ENCODE data around the gene MAP3K21. TPM values are rescaled to one million over a fixed set of nuclear protein-coding genes. Genes with fewer than 3 reads are reported as not detected.

MAP3K21 gene
- total and polyA plus RNA-seq, 2 of the 4 experiments (the other 2 are of a cell fraction): 0.15 to 0.18 TPM

DNA sequence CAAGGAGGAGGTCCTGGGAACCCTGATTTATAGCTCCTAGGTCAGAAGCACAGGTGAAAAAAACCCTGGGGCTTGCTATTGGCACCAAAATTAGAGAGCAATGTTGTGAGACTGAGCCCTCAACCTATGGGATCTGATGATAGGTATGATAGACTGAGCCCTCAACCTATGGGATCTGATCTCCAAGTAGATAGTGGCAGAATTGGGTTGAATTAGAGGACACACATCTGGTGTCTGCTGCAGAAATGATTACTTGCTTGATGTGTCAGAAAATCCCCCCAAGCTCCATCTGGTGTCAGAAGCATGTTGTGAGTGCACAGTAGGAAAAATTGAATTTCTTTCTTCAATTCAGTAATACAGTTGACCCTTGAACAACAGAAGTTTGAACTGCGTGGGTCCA is 62.4 kb downstream of the MAP3K21 start:
- dilution Hi-C loops (cut with HindIII; ENCODE audit: low sequenced_read_pairs, unreplicated experiment) (no loop called here), intact Hi-C loops (cut with micrococcal nuclease) (no loop called here), in situ Hi-C loops (cut with MboI; ENCODE audit: low sequenced_read_pairs) (loop anchor here (10.0 kb wide), 1 partner anchor 675 kb away; no protein-coding TSS in a partner anchor)
- Histone ChIP-seq H3K27ac (ENCODE audit: insufficient read depth, low read length) (no peak overlapping the region), H2AFZ (replicated peaks; ENCODE audit: low read length, poor library complexity) (no peak overlapping the region), H3K4me3 (ENCODE audit: insufficient read depth, low read depth, low read length) (no peak overlapping the region), H4K8ac (ENCODE audit: low read depth in 2 of 2, low read length in 2 of 2) (no peak overlapping the region), H3K14ac (replicated peaks; ENCODE audit: low read depth, low read length) (no peak overlapping the region), H2AK5ac (ENCODE audit: low read depth, low read length) (no peak overlapping the region), H3K9ac (ENCODE audit: low read depth, low read length) (no peak overlapping the region), H2BK5ac (ENCODE audit: low read depth, low read length, poor library complexity, severe bottlenecking) (no peak overlapping the region), H4K91ac (ENCODE audit: insufficient read depth, low read depth, low read length) (no peak overlapping the region), H3K9me1 (ENCODE audit: insufficient read depth, low read length) (no peaks in the 10 kb centered on the region), H2BK15ac (ENCODE audit: low read depth, low read length) (no peak overlapping the region), H4K5ac (ENCODE audit: low read depth, low read length) (no peak overlapping the region), H3K27me3 (ENCODE audit: control insufficient read depth, insufficient read depth, low read length) (no peaks in the 10 kb centered on the region; the same call in 1 of the 2 replicates), H2BK120ac (ENCODE audit: low read depth, low read length) (no peak overlapping the region), H3K56ac (ENCODE audit: extremely low read depth, insufficient read depth, low read length) (no peak overlapping the region), H3K18ac (ENCODE audit: low read depth, low read length) (no peak overlapping the region), H3K4me1 (ENCODE audit: control insufficient read depth, insufficient read depth, low read length) (no peaks in the 10 kb centered on the region), H2AK9ac (replicated peaks; ENCODE audit: low read depth, low read length, poor library complexity) (no peak overlapping the region), H3K36me3 (ENCODE audit: control insufficient read depth, insufficient read depth, low read length) (no peaks in the 10 kb centered on the region), H3K23ac (ENCODE audit: low read depth, low read length) (no peak overlapping the region), H3K79me1 (ENCODE audit: low read depth in 1 of 2, low read length in 2 of 2) (no peaks in the 10 kb centered on the region), H3K4me2 (ENCODE audit: low read depth, low read length) (no peak overlapping the region), H3K4ac (ENCODE audit: low read depth, low read length) (no peak overlapping the region), H3K9me3 (ENCODE audit: control insufficient read depth, insufficient read depth, low read length) (no peaks in the 10 kb centered on the region), H4K20me1 (ENCODE audit: insufficient read depth, low read length) (no peaks in the 10 kb centered on the region), H2BK20ac (ENCODE audit: low read depth, low read length) (no peak overlapping the region)
- no TSS peak for BruUV-seq (replicated peaks)
- ChIA-PET POLR2A (ENCODE audit: unreplicated experiment) (no interaction called here), CTCF (no interaction called here)
- no peak for TF ChIP-seq SMC3 (IDR thresholded peaks at IDR 0.05; ENCODE audit: low read depth, low read length)
- TF ChIP-seq RAD21 (IDR thresholded peaks at IDR 0.05; ENCODE audit: low read length): no peak
- TF ChIP-seq MAFK (IDR thresholded peaks at IDR 0.05; ENCODE audit: low read depth, low read length): no peak
- TF ChIP-seq CHD1 (IDR thresholded peaks at IDR 0.05; ENCODE audit: low read depth, low read length): no peak
- TF ChIP-seq POLR2A (IDR thresholded peaks at IDR 0.05; ENCODE audit: low read depth, low read length): no peak
- TF ChIP-seq FOS (IDR thresholded peaks at IDR 0.05; ENCODE audit: low read depth, low read length): no peak
- TF ChIP-seq USF2 (IDR thresholded peaks at IDR 0.05; ENCODE audit: low read depth, low read length): no peak
- TF ChIP-seq NFE2L2 (IDR thresholded peaks at IDR 0.05; ENCODE audit: low read depth, low read length): no peak
- TF ChIP-seq MAZ (IDR thresholded peaks at IDR 0.05; ENCODE audit: borderline replicate concordance, low read depth, low read length): no peak
- TF ChIP-seq RFX5 (IDR thresholded peaks at IDR 0.05; ENCODE audit: low read depth, low read length): no peak
- TF ChIP-seq RCOR1 (IDR thresholded peaks at IDR 0.05; ENCODE audit: insufficient replicate concordance, low read length): no peak
- DNase-seq: no peak
- ATAC-seq (ENCODE audit: low read depth): no peak
- WGBS, 2 experiments (ENCODE audit: extremely low coverage in 2 of 2, insufficient read length in 1 of 2): no CpG with 5 or more reads among the region's 1 CpG
